DND-41 (cell line): Measurements from ENCODE around the gene TLCD4.

ENCODE experiments used
- CTCF ChIP-seq: IDR thresholded peaks from 2 replicates; pipeline ENCODE4 v1.5.1; 2012; ENCODE audit warnings: borderline replicate concordance, low read length, moderate library complexity, mild to moderate bottlenecking; ENCODE audit not compliant: poor library complexity, severe bottlenecking; ENCODE audit errors: extremely low read depth
- EZH2 ChIP-seq: IDR thresholded peaks from 3 replicates; pipeline ENCODE4 v1.6.1; 2012; ENCODE audit warnings: borderline replicate concordance, low read depth, mild to moderate bottlenecking, moderate library complexity, low read length, inconsistent platforms; ENCODE audit not compliant: severe bottlenecking

- TF ChIP-seq CTCF (no peak), EZH2 (no peak)
Measured at GRCh38 chr1:95071539-95071938, 45.6 kb upstream of the TLCD4 start.
